ENCODE data around the gene ACO2.
"Not testable (repeated sequence)": the region's sequence is repeated elsewhere in the genome, so short reads cannot be mapped to it uniquely, and the experiment has no call there.

ACO2 gene

GRCh38 chr22:41543854-41544670, 75.1 kb downstream of the ACO2 start, which contains the start of gene POLR3H:
TSS of gene POLR3H (minus strand) at chr22:41544470. CDS start at chr22:41544101, 369 bp downstream.
- peak; percentile 98 to 100 (median 99) for DNase-seq

- DNase-seq: peak in 1 of 3 donors; percentile 4
These were observed 76.0 kb downstream of the ACO2 start for GRCh38 chr22:41544671-41545476.

DNA sequence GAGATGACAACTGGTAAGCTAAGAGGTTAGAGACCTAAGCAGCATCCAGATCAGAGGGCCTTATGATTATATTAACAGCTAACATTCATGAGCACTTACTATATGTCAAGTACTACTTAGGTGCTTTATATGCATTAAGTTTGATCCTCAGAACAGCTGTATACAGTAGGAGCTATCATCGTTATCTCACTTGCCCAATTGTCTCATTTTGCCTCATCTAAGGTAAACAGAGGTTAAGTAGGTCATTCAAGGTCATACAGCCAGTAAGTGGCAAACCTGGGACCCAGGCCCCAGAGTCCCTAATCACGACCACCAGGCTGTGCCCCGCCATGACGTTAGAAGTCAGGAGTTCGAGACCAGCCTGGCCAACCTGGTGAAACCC, 79.9 kb downstream of the ACO2 start:
- no peak for DNase-seq

DNA sequence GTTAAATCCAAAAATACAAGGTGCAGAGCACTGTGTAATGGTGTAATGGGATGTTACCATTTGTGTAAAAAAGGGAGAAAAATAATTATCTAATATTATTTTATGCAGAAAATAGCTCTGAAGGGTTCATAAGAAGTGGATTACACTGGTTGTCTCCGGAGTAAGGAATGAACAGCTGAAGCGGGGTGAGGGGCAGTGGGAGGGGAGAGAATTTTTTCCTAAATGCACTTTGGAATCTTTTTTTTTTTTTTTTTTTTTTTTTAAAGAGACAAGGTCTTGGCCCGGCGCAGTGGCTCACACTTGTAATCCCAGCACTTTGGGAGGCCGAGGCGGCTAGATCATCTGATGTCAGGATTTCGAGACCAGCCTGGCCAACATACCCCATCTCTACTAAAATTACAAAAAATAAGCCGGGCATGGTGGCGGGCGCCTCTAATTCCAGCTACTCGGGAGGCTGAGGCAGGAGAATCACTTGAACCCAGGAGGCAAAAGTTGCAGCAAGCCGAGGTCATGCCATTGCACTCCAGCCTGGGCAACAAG, 82.1 kb downstream of the ACO2 start:
- DNase-seq: no peak

DNA sequence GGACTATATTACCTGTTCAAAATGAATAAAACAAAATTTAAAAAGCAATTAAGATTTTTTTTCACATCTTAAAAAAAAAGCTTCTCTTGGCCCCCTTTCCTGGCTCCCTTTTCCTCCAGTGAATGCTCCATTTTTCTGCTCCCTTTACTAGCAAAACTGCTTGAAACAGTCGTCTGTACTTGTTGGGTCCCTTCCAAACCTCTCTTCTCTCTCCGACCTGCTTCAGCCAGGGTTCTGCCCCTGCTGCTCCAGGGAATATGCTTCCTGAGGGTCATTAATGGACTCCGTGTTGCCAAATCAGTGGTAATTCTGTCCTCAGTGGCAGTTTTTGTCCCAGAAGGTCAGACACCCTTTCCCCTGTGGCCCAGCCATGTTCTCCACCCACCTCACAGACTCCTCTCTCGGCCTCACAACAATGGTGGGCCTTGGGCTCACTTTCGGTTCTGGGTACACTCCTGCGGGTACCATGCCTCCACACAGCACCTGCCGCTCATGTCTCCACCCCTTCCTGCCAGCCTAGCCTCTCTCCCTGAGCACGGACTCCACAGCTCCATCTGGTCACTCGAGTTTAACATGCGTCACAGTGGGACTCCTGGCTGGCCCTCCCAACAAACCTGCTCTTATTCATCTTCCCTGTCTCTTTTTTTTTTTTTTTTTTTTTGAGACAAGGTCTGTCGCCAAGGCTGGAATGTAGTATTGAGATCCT, 83.1 kb downstream of the ACO2 start:
- no peak for DNase-seq

GRCh38 chr22:41555325-41555982, 86.5 kb downstream of the ACO2 start:
- no peak for DNase-seq

DNA sequence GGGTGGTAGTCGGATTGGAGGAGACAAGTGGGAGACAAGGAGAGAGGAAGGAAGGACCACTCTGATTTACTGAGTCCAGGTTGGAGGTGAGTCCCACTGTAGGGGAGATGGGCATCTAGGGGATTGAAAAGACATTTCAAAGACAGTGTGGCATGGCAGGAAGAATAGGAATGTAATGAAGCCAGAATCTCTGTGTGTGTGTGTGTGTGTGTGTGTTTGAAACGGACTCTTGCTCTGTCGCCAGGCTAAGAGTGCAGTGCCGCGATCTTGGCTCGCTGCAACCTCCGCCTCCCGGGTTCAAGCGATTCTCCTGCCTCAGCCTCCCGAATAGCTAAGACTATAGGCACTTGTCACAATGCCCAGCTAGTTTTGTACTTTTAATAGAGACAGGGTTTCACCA, 87.6 kb downstream of the ACO2 start:
- DNase-seq: no peak

DNA sequence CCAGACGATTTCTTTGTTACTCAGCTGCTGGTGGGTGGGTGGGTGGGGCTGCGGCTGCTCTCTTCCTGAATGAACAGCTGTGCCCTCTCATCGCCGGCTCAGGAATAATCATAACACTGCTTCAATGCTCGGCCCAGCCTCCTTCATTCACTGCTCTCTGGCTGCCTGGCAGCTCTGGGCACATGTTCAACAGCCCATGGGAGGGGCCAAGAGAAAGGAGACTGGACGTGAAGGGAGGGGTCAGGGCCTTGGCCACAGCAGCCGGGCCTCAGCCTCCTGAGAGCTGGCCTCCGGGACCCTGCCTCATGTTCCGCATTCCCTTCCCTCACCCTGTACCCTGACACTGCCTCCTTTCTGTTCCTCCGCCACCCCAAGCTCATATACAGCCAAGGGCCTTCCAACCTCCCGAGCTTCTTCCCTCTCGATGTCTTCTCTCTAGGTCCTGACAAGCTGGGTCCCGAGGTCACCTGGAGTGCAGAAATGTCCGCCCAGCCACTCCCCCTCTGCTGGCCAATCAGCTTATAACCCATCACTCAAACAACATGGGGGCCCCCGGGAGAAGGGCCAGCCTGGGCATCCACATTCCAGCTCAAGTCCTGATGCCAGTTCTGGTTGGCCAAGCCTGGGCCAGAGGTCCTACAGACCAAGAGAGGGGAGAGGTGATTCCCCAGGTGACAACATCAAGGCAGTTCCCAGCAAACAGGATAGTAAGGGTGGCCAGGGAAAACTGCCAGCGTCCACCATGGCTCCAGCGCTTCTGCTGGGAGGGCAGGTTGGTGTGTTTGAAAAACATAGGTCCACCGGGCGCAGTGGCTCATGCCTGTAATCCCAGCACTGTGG, 88.7 kb downstream of the ACO2 start:
- peak in 1 of 3 donors; percentile 17 for DNase-seq

- not testable (repeated sequence) for DNase-seq
These were observed 89.3 kb downstream of the ACO2 start for GRCh38 chr22:41558241-41558630.

DNA sequence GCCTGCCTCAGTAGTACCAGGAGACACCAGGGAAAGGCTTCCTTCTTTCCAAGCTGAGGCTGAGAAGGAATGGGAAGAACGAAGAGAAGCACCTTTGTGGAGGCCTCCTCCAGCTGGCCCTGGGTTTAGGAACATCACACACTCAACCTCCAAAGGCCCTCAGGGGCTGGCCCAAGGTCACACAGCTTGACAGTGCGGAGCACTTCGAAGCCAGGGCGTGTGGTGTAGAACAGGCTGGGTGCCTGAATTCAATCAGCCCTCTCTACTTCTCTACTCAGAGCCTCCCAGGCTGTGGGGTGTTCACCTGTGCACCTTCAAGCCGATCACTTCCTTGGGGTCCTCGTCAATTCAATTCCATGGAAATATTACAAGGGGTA, 91.2 kb downstream of the ACO2 start:
- DNase-seq: no peak

DNA sequence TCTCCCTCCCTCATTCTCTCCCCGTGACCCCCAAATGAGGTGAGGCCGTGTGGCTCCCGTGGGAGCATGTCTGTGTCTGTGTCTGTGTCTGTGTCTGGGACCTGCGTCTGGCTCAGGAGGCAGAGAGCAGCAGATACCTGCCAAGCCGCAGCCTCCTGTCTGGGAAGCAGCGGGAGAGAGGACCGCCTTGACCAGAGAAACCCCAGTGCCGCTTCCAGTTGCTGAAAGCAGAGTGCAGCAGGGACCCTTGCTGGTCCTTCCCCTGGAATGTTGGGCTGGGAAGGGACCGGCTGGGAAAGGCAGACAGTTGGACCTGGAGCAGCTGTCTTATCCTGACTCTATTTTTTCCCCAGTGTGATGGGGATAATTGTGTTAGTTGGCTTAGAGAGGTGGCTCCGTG, 92.4 kb downstream of the ACO2 start:
- no peak for DNase-seq

DNA sequence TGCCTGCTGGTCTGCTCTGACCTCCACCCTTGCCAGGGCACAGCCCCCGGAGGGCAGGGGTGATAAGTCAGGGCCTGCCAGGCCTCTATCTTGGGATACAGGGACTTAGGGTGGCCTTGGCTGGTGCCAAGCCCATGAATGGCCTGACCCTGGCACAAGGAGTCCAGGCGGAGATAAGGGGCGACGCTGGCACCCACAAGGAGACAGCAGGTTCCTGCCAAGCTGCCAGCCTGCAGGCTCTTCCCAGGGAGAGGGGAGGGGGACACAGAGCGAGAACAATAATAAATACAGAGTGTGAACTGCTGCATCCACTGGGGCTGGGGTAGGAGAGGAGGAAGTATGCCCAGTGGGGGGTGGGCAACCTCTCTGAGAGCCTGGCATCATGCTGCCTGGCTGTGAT, 92.9 kb downstream of the ACO2 start:
- no peak for DNase-seq

- DNase-seq: no peak
These were observed 93.5 kb downstream of the ACO2 start for GRCh38 chr22:41562461-41562860.

DNA sequence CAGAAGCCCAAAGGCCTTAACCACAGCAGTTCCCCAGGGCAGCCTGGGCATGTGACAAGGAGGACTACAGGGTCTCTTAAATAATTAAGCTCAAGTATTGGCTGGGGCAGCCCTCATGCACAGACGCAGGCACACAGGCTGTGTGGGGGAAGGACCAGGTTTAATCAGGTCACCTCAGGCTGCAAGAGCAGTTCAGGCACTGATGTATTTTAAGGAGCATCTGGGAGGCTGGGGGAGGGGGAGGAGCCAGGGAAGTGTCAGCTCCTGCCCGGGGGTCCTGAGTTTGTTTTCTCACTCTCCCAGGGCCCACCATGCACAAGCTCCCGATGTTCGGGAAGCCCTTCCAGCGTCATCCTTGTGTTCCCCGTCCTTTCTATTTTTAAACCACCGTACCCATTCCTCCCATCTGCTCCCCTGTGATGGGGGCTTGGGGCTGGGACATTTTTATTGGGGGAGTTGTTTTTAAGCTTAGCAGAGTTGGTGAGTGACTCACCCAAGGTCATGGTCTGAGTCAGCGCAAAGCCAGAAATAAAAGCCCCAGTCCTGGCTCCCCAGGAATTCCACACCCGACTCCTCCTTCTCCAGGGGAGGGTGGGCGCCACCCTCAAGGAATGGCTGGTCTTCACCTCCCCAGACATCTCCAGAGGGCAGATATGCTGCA, 94.3 kb downstream of the ACO2 start:
- peak in 1 of 3 donors; percentile 9 for DNase-seq

DNA sequence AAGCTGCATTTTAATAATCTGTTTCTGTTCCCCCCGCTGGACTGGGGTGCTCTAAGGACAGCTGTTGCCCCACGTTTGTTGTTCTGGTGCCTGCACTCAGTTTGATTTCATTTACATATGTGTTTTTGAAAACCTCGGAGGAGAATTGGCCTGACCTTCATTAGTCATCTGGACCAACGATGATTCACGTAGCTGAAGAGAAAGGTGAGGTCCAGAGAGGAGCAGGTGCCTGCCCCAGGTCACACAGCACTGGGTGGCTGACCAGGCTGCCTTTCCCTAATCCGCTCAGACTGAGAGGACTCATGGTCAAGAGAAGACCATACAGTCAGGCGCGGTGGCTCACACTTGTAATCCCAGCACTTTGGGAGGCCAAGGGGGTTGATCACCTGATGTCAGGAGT, 95.6 kb downstream of the ACO2 start:
- DNase-seq: no peak

GRCh38 chr22:41565403-41566054, 96.6 kb downstream of the ACO2 start:
- DNase-seq: peak; percentile 30 to 42 (median 32)

- no peak for DNase-seq
These were observed 98.5 kb downstream of the ACO2 start for GRCh38 chr22:41567512-41567768.

GRCh38 chr22:41568811-41569210, 99.9 kb downstream of the ACO2 start:
- DNase-seq: no peak

DNA sequence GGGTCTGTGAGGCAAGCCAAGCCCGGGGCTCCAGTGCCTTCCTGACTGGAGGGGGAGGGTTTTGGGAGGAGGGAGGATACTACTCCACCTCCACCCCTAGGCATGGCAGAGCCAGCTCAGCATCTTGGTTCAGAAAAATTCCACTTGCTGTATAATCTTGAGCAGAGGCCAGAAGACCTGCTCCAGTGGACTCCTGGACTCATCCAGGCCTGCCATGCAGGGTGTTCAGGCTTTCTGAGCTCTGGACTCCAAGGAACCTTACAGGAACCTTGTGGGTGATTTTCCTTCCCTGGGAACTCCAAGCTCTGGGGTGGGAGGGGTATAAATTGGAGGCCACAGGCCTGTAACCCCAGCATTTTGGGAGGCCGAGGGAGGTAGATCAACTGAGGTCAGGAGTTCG, 101.3 kb downstream of the ACO2 start:
- no peak for DNase-seq

GRCh38 chr22:41571786-41572185, 102.9 kb downstream of the ACO2 start:
- no peak for DNase-seq

- not testable (repeated sequence) for DNase-seq
These were observed 103.4 kb downstream of the ACO2 start for GRCh38 chr22:41572305-41572704.
